Endothelial cell of umbilical vein (primary cell): Measurements from ENCODE around the gene ANKHD1.
A peak's percentile ranks its signal among the peaks of the same experiment; 100 is the strongest.

Experiments used
- CTCF ChIP-seq, 2 donors: IDR thresholded peaks; 1 replicate in 1 of 2; 2 replicates in 1 of 2; pipeline ENCODE4 v1.5.1; 2011; ENCODE audit warnings: low read length in 2 of 2, mild to moderate bottlenecking in 2 of 2, moderate library complexity in 2 of 2, control low read depth in 1 of 2, inconsistent platforms in 1 of 2, low read depth in 1 of 2; ENCODE audit not compliant: insufficient read depth in 1 of 2; ENCODE audit errors: extremely low read depth in 1 of 2
- EZH2 ChIP-seq: IDR thresholded peaks from 2 replicates; pipeline ENCODE4 v1.6.1; 2012; ENCODE audit warnings: borderline replicate concordance, low read depth, mild to moderate bottlenecking, moderate library complexity, low read length, inconsistent platforms; ENCODE audit not compliant: severe bottlenecking
- FOS ChIP-seq: IDR thresholded peaks from 2 replicates; pipeline ENCODE4 v1.6.1; 2011; ENCODE audit warnings: mild to moderate bottlenecking, low read length, moderate library complexity, borderline replicate concordance; ENCODE audit not compliant: insufficient read depth
- GATA2 ChIP-seq: IDR thresholded peaks from 2 replicates; pipeline ENCODE4 v1.7.0; 2011; ENCODE audit warnings: low read depth, mild to moderate bottlenecking, moderate library complexity, mixed read lengths, low read length; ENCODE audit not compliant: insufficient read length, insufficient read depth
- JUN ChIP-seq: IDR thresholded peaks from 2 replicates; pipeline ENCODE4 v1.6.1; 2011; ENCODE audit warnings: borderline replicate concordance, low read depth; ENCODE audit not compliant: insufficient read length, insufficient read depth
- MYC ChIP-seq: IDR thresholded peaks from one replicate; pipeline ENCODE4 v1.6.1; 2011; ENCODE audit warnings: mild to moderate bottlenecking, low read depth, low read length
- POLR2A ChIP-seq: IDR thresholded peaks from 2 replicates; pipeline ENCODE4 v1.6.1; 2012; ENCODE audit warnings: low read depth, mild to moderate bottlenecking, control low read depth, low read length
- POLR2AphosphoS5 ChIP-seq: IDR thresholded peaks from 2 replicates; pipeline ENCODE4 v1.6.1; 2012; ENCODE audit warnings: low read depth, mild to moderate bottlenecking, control low read depth, low read length, moderate library complexity; ENCODE audit not compliant: insufficient read depth
- TF ChIP-seq, protein P1 (sequence below): IDR thresholded peaks from 2 replicates; pipeline ENCODE4 v1.6.1; 2011; ENCODE audit not compliant: insufficient read depth, insufficient read length

DNA sequence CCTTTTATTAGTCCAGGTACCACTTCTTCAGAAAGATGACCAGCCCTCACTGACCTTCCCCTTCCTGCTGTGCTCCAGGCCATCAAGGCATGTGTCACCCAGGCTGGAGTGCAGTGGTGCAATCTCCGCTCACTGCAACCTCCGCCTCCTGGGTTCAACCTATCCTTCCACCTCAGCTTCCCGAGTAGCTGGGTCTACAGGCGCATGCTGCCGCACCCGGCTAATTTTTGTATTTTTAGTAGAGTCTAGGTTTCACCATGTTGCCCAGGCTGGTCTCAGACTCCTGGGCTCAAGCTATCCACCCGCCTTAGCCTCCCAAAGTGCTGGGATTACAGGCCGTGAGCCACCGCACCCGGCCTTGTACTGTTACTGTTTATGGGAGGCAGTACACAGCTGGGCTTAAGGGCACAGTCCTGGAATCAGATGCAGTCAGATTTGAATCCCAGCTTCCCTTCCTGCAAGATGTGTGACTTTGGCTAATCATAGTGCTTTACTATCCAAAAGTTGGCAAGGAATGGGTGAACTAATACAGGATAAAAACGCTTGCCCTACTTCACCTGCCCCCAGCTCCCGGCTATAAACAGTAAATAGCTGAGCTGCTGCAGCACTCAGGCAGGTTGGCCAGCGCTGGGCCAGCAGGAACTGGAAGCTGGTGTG lies 145.3 kb downstream of the ANKHD1 start:
- TF ChIP-seq EZH2 (no peak), MYC (no peak), POLR2A (no peak), FOS (no peak), CTCF (IDR thresholded peaks at IDR 0.05; ENCODE audit: extremely low read depth in 1 of 2, insufficient read depth in 1 of 2, low read depth in 1 of 2, low read length in 2 of 2) (no peak), POLR2AphosphoS5 (peak; percentile 5), JUN (no peak), GATA2 (no peak)
- TF ChIP-seq, protein P1, sequence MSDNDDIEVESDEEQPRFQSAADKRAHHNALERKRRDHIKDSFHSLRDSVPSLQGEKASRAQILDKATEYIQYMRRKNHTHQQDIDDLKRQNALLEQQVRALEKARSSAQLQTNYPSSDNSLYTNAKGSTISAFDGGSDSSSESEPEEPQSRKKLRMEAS: no peak
